Testis (tissue), 3 donors: Measurements from ENCODE around the gene EGFR. TPM values are rescaled to one million over a fixed set of nuclear protein-coding genes. Genes with fewer than 3 reads are reported as not detected.

ENCODE experiments used
- DNase-seq: peaks from one replicate; pipeline ENCODE4 v3.0.0-alpha.2; 2019
- H3K27ac ChIP-seq, 2 donors: fragments of 200-600 bp; sonication (generic); one replicate each; pipeline ENCODE4 v1.5.1; 2019
- H3K27me3 ChIP-seq: fragments of 200-600 bp; sonication (generic); one replicate; pipeline ENCODE4 v1.5.1; 2019
- H3K36me3 ChIP-seq: fragments of 200-600 bp; sonication (generic); one replicate; pipeline ENCODE4 v1.5.1; 2017; ENCODE audit warnings: low read depth; ENCODE audit errors: missing control alignments
- H3K4me1 ChIP-seq: fragments of 200-600 bp; sonication (generic); one replicate; pipeline ENCODE4 v1.5.1; 2019
- H3K4me3 ChIP-seq, 2 donors: fragments of 200-600 bp; sonication (generic); one replicate each; pipeline ENCODE4 v1.5.1; 2017 to 2019
- H3K9me3 ChIP-seq: fragments of 200-600 bp; sonication (generic); one replicate; pipeline ENCODE4 v1.5.1; 2017
- CTCF ChIP-seq, 3 experiments: fragments of 450-650 bp in 2 of 3; fragments of 200-600 bp in 1 of 3; sonication (generic) in 1 of 3; IDR thresholded peaks; one replicate each; pipeline ENCODE4 v1.5.1; 2016 to 2019; ENCODE audit warnings: antibody characterized with exemption in 3 of 3, mild to moderate bottlenecking in 2 of 3, moderate library complexity in 1 of 3
- POLR2A ChIP-seq: fragments of 450-650 bp; IDR thresholded peaks from one replicate; pipeline ENCODE4 v1.6.1; 2017; ENCODE audit warnings: antibody characterized with exemption, mild to moderate bottlenecking, moderate library complexity
- WGBS, 2 donors: methylation state at CpG; one replicate each; pipeline ENCODE4 v1.1.5; 2018; 5-methylcytosine and 5-hydroxymethylcytosine counted together
- intact Hi-C: fragments of 100-400 bp; cut with DNase I; formaldehyde crosslinking; loops from one replicate; pipeline ENCODE4 v1.15.1; 2023; ENCODE audit warnings: low total_unique reads
- polyA plus RNA-seq: library from polyadenylated mRNA; stranded (reverse); fragments of 350-450 nt; fragmentation: Illumina TruSeq; extraction: RNeasy Lipid Tissue Mini Kit (QIAGEN cat#74804); gene quantifications from one replicate; pipeline ENCODE4 v1.2.3, GENCODE V29; 2014; ENCODE audit warnings: low read depth, low replicate concordance; ENCODE audit not compliant: insufficient read depth
- total RNA-seq, 2 donors: library from RNA; depleted of rRNA; stranded (reverse); fragments of >200 nt; gene quantifications; one replicate each; pipeline ENCODE4 v1.2.3, GENCODE V29; 2016

The EGFR gene
- total and polyA plus RNA-seq, 3 donors from 2014 or later, result 11.0 to 45.0 (median 18.2) TPM

GRCh38 chr7:55135462-55135861, 116.6 kb downstream of the EGFR start:
- DNase-seq, result no peak
- H3K27me3 ChIP-seq, result no peaks in the 10 kb centered on the region
- H3K9me3 ChIP-seq, result no peaks in the 10 kb centered on the region
- H3K27ac ChIP-seq, result no peak overlapping the region
- intact Hi-C loops, result no loop called here
- no peak overlapping the region for H3K4me3 ChIP-seq
- TF ChIP-seq POLR2A (no peak), CTCF (IDR thresholded peaks at IDR 0.05) (no peak)
- no peaks in the 10 kb centered on the region for H3K36me3 ChIP-seq
- H3K4me1 ChIP-seq, result peaks cover 22% of the 10 kb centered on the region

- Histone ChIP-seq H3K27me3 (no peaks in the 10 kb centered on the region), H3K27ac (no peak overlapping the region), H3K9me3 (no peaks in the 10 kb centered on the region), H3K4me1 (peaks cover under 1% of the 10 kb centered on the region), H3K36me3 (no peaks in the 10 kb centered on the region), H3K4me3 (no peak overlapping the region)
- intact Hi-C loops, result no loop called here
- TF ChIP-seq CTCF (IDR thresholded peaks at IDR 0.05) (no peak), POLR2A (no peak)
- WGBS, 2 donors, result 95 to 100% methylated on average over 2 of the region's 2 CpGs
- DNase-seq, result no peak
These were observed 119.8 kb downstream of the EGFR start for GRCh38 chr7:55138663-55139062.

GRCh38 chr7:55140221-55140940, 121.6 kb downstream of the EGFR start:
- 45 to 62% methylated on average over 8 of the region's 8 CpGs for WGBS, 2 donors
- Histone ChIP-seq H3K9me3 (no peaks in the 10 kb centered on the region), H3K4me1 (no peaks in the 10 kb centered on the region), H3K4me3 (no peak overlapping the region), H3K36me3 (no peaks in the 10 kb centered on the region), H3K27me3 (no peaks in the 10 kb centered on the region), H3K27ac (no peak overlapping the region)
- TF ChIP-seq POLR2A (no peak), CTCF (IDR thresholded peaks at IDR 0.05) (no peak)
- DNase-seq, result no peak
- intact Hi-C loops, result no loop called here

- no peak for TF ChIP-seq POLR2A
- Histone ChIP-seq H3K36me3 (no peaks in the 10 kb centered on the region), H3K4me3 (no peak overlapping the region), H3K4me1 (no peaks in the 10 kb centered on the region), H3K27ac (no peak overlapping the region), H3K27me3 (no peaks in the 10 kb centered on the region), H3K9me3 (no peaks in the 10 kb centered on the region)
- intact Hi-C loops, result no loop called here
- DNase-seq, result no peak
These were observed 122.1 kb downstream of the EGFR start for GRCh38 chr7:55140941-55141278.

DNA sequence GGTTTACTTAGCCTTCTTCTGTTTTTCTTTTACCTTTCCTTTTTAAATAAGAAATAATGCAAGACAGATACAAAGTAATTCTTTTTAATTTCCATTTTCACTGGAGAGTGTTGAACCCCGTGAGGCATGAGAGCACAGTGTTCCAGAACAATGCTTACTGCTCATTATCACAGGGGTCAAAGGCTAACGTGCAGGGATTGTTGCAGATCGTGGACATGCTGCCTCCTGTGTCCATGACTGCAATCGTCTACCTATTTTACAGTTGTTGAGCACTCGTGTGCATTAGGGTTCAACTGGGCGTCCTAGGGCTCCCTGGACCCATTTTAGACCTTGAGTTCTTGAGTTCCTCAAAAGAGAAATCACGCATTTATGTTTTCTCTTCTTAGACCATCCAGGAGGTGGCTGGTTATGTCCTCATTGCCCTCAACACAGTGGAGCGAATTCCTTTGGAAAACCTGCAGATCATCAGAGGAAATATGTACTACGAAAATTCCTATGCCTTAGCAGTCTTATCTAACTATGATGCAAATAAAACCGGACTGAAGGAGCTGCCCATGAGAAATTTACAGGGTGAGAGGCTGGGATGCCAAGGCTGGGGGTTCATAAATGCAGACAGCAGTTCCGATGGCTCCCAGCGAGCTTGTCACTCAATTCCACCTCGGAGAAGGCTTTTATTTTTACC, 124.2 kb downstream of the EGFR start:
- 72 to 73% methylated on average over 13 of the region's 13 CpGs for WGBS, 2 donors
- no peaks in the 10 kb centered on the region for H3K36me3 ChIP-seq
- no peak for TF ChIP-seq CTCF (IDR thresholded peaks at IDR 0.05)
- TF ChIP-seq POLR2A, result no peak
- H3K9me3 ChIP-seq, result no peaks in the 10 kb centered on the region
- no peak overlapping the region for H3K27ac ChIP-seq
- peaks cover 4% of the 10 kb centered on the region for H3K4me1 ChIP-seq
- no peak for DNase-seq
- H3K4me3 ChIP-seq, result no peak overlapping the region
- H3K27me3 ChIP-seq, result no peaks in the 10 kb centered on the region
- intact Hi-C loops, result no loop called here
